Stomach smooth muscle (tissue), 2 donors: Measurements from ENCODE around the gene TRIM41.

Experiments used
- H3K27ac ChIP-seq: one replicate; pipeline ENCODE4 v1.7.0; 2013; ENCODE audit warnings: mild to moderate bottlenecking, low read length, inconsistent platforms
- H3K27me3 ChIP-seq, 2 donors: one replicate each; pipeline ENCODE4 v1.7.0; 2013; ENCODE audit warnings: low read length in 2 of 2; ENCODE audit not compliant: insufficient read depth in 2 of 2, control insufficient read depth in 1 of 2
- H3K36me3 ChIP-seq, 2 donors: one replicate each; pipeline ENCODE4 v1.7.0; 2013; ENCODE audit warnings: low read length in 2 of 2; ENCODE audit not compliant: control insufficient read depth in 2 of 2, insufficient read depth in 2 of 2
- H3K4me1 ChIP-seq: one replicate; pipeline ENCODE4 v1.7.0; 2013; ENCODE audit warnings: low read length; ENCODE audit not compliant: control insufficient read depth, insufficient read depth
- H3K4me3 ChIP-seq, 2 donors: one replicate each; pipeline ENCODE4 v1.7.0; 2013; ENCODE audit warnings: low read length in 2 of 2
- H3K9ac ChIP-seq, 2 donors: one replicate each; pipeline ENCODE4 v1.7.0; 2013; ENCODE audit warnings: low read length in 2 of 2, mild to moderate bottlenecking in 1 of 2
- H3K9me3 ChIP-seq, 2 donors: one replicate each; pipeline ENCODE4 v1.7.0; 2013; ENCODE audit warnings: low read length in 2 of 2; ENCODE audit not compliant: control insufficient read depth in 2 of 2
- donor health status: healthy.
- donor health status: Pancreatic carcinoma.

Gene TRIM41

GRCh38 chr5:181233801-181234454, 10.8 kb downstream of the TRIM41 start:
- peak overlapping the region in 1 of 2 donors; percentile 21 for H3K9ac ChIP-seq
- no peaks in the 10 kb centered on the region for H3K4me1 ChIP-seq
- H3K27me3 ChIP-seq: no peaks in the 10 kb centered on the region
- no peaks in the 10 kb centered on the region for H3K9me3 ChIP-seq
- H3K36me3 ChIP-seq: peaks cover 63 to 65% of the 10 kb centered on the region in 2 donors
- H3K27ac ChIP-seq: no peak overlapping the region
- H3K4me3 ChIP-seq: no peak overlapping the region

- Histone ChIP-seq H3K36me3 (peaks cover 69 to 72% of the 10 kb centered on the region in 2 donors), H3K4me3 (no peak overlapping the region), H3K27ac (no peak overlapping the region), H3K4me1 (peaks cover 4% of the 10 kb centered on the region), H3K27me3 (no peaks in the 10 kb centered on the region), H3K9me3 (no peaks in the 10 kb centered on the region), H3K9ac (no peak overlapping the region)
Measured at GRCh38 chr5:181234455-181235306, 11.6 kb downstream of the TRIM41 start.

- Histone ChIP-seq H3K36me3 (peaks cover 69 to 73% of the 10 kb centered on the region in 2 donors), H3K27me3 (no peaks in the 10 kb centered on the region), H3K4me3 (no peak overlapping the region), H3K9ac (no peak overlapping the region), H3K27ac (no peak overlapping the region), H3K9me3 (no peaks in the 10 kb centered on the region), H3K4me1 (peaks cover 4% of the 10 kb centered on the region)
Measured at GRCh38 chr5:181235323-181235688, 12.2 kb downstream of the TRIM41 start.

- H3K36me3 ChIP-seq: peaks cover 65 to 75% of the 10 kb centered on the region in 2 donors
- no peaks in the 10 kb centered on the region for H3K9me3 ChIP-seq
- H3K27ac ChIP-seq: no peak overlapping the region
- peaks cover 4% of the 10 kb centered on the region for H3K4me1 ChIP-seq
- H3K4me3 ChIP-seq: no peak overlapping the region
- no peaks in the 10 kb centered on the region for H3K27me3 ChIP-seq
- H3K9ac ChIP-seq: no peak overlapping the region
Measured at GRCh38 chr5:181235689-181236366, 12.7 kb downstream of the TRIM41 start.

GRCh38 chr5:181236471-181236870, 13.4 kb downstream of the TRIM41 start:
- Histone ChIP-seq H3K4me3 (no peak overlapping the region), H3K9me3 (no peaks in the 10 kb centered on the region), H3K4me1 (peaks cover 8% of the 10 kb centered on the region), H3K27ac (no peak overlapping the region), H3K36me3 (peaks cover 68 to 78% of the 10 kb centered on the region in 2 donors), H3K27me3 (no peaks in the 10 kb centered on the region), H3K9ac (no peak overlapping the region)

GRCh38 chr5:181236954-181237641, 14.0 kb downstream of the TRIM41 start:
- Histone ChIP-seq H3K4me3 (no peak overlapping the region), H3K4me1 (peaks cover 14% of the 10 kb centered on the region), H3K27ac (no peak overlapping the region), H3K27me3 (no peaks in the 10 kb centered on the region), H3K36me3 (peaks cover 69 to 80% of the 10 kb centered on the region in 2 donors), H3K9me3 (no peaks in the 10 kb centered on the region), H3K9ac (peak overlapping the region in 1 of 2 donors; percentile 13)

- H3K27me3 ChIP-seq: no peaks in the 10 kb centered on the region
- H3K9ac ChIP-seq: no peak overlapping the region
- H3K27ac ChIP-seq: no peak overlapping the region
- no peak overlapping the region for H3K4me3 ChIP-seq
- no peaks in the 10 kb centered on the region for H3K9me3 ChIP-seq
- peaks cover 22% of the 10 kb centered on the region for H3K4me1 ChIP-seq
- peaks cover 62 to 75% of the 10 kb centered on the region in 2 donors for H3K36me3 ChIP-seq
Measured at GRCh38 chr5:181237729-181238385, 14.8 kb downstream of the TRIM41 start.

GRCh38 chr5:181239062-181239663, 16.1 kb downstream of the TRIM41 start:
- Histone ChIP-seq H3K36me3 (peaks cover 59 to 67% of the 10 kb centered on the region in 2 donors), H3K4me3 (no peak overlapping the region), H3K9ac (peak overlapping the region in 1 of 2 donors; percentile 42), H3K4me1 (peaks cover 25% of the 10 kb centered on the region), H3K27me3 (no peaks in the 10 kb centered on the region), H3K27ac (no peak overlapping the region), H3K9me3 (no peaks in the 10 kb centered on the region)

- Histone ChIP-seq H3K27ac (peak overlapping the region; percentile 84), H3K36me3 (peaks cover 39 to 47% of the 10 kb centered on the region in 2 donors), H3K9me3 (no peaks in the 10 kb centered on the region), H3K27me3 (no peaks in the 10 kb centered on the region), H3K4me3 (peak overlapping the region; percentile 85 to 99), H3K9ac (peak overlapping the region; percentile 8 to 93), H3K4me1 (peaks cover 39% of the 10 kb centered on the region)
Measured at GRCh38 chr5:181241393-181241975, 18.4 kb downstream of the TRIM41 start.
